H1 (cell line): ENCODE data around the gene CERS1.

Experiments used
- BACH1 ChIP-seq: IDR thresholded peaks from 2 replicates; pipeline ENCODE4 v1.6.1; 2012; ENCODE audit warnings: low read length, improper control_type of control experiment
- CREB1 ChIP-seq: IDR thresholded peaks from 2 replicates; pipeline ENCODE4 v1.6.1; 2012; ENCODE audit warnings: inconsistent platforms
- EP300 ChIP-seq, 2 experiments: IDR thresholded peaks; 1 replicate in 1 of 2; 2 replicates in 1 of 2; pipeline ENCODE4 v1.6.1; 2011 to 2012; ENCODE audit warnings: low read depth in 2 of 2, low read length in 2 of 2, mild to moderate bottlenecking in 2 of 2, borderline replicate concordance in 1 of 2, inconsistent platforms in 1 of 2, moderate library complexity in 1 of 2
- EZH2 ChIP-seq: fragments of 200-600 bp; sonication (generic); IDR thresholded peaks from 2 replicates; pipeline ENCODE4 v1.7.1; 2012; ENCODE audit warnings: low read depth, mild to moderate bottlenecking, moderate library complexity, low read length, inconsistent platforms; ENCODE audit not compliant: severe bottlenecking
- GABPA ChIP-seq: IDR thresholded peaks from 2 replicates; pipeline ENCODE4 v1.6.1; 2011; ENCODE audit warnings: mild to moderate bottlenecking, low read length, moderate library complexity, borderline replicate concordance; ENCODE audit not compliant: insufficient read depth
- POLR2A ChIP-seq, 2 experiments: IDR thresholded peaks; 1 replicate in 1 of 2; 2 replicates in 1 of 2; pipeline ENCODE4 v1.6.1; 2011; ENCODE audit warnings: low read depth in 2 of 2, low read length in 2 of 2, mild to moderate bottlenecking in 2 of 2; ENCODE audit errors: control extremely low read depth in 1 of 2
- POLR2AphosphoS5 ChIP-seq: IDR thresholded peaks from 2 replicates; pipeline ENCODE4 v1.6.1; 2011; ENCODE audit warnings: low read depth, low read length
- RAD21 ChIP-seq, 2 experiments: IDR thresholded peaks in 1 of 2; conservative IDR thresholded peaks in 1 of 2; 2 replicates each; pipeline ENCODE4 v1.6.1; 2011; ENCODE audit warnings: low read depth in 2 of 2, low read length in 2 of 2, improper control_type of control experiment in 1 of 2, inconsistent platforms in 1 of 2, mild to moderate bottlenecking in 1 of 2, moderate library complexity in 1 of 2
- SUZ12 ChIP-seq: fragments of 200-600 bp; sonication (generic); IDR thresholded peaks from 2 replicates; pipeline ENCODE4 v1.6.1; 2012; ENCODE audit warnings: mild to moderate bottlenecking, inconsistent platforms, low read length, moderate library complexity, mixed read lengths
- TCF12 ChIP-seq: IDR thresholded peaks from 2 replicates; pipeline ENCODE4 v1.6.1; 2011; ENCODE audit warnings: low read depth, mild to moderate bottlenecking, low read length
- YY1 ChIP-seq: IDR thresholded peaks from 2 replicates; pipeline ENCODE4 v1.6.1; 2011; ENCODE audit warnings: low read depth, mild to moderate bottlenecking, low read length
- ZNF274 ChIP-seq: IDR thresholded peaks from 2 replicates; pipeline ENCODE4 v1.7.0; 2012; ENCODE audit warnings: low read length, borderline replicate concordance; ENCODE audit errors: extremely low read depth
- TF ChIP-seq, protein P1 (sequence below), 3 experiments: IDR thresholded peaks; 1 replicate in 2 of 3; 2 replicates in 1 of 3; pipeline versions ENCODE4 v1.5.1 to v1.6.1; 2011; ENCODE audit warnings: low read length in 3 of 3, mild to moderate bottlenecking in 3 of 3, inconsistent platforms in 2 of 3, low read depth in 1 of 3, moderate library complexity in 1 of 3; ENCODE audit not compliant: insufficient read depth in 1 of 3; ENCODE audit errors: control extremely low read depth in 1 of 3
- TF ChIP-seq, protein P2 (sequence below): IDR thresholded peaks from 2 replicates; pipeline ENCODE4 v1.6.1; 2012; ENCODE audit warnings: low read length, inconsistent platforms

DNA sequence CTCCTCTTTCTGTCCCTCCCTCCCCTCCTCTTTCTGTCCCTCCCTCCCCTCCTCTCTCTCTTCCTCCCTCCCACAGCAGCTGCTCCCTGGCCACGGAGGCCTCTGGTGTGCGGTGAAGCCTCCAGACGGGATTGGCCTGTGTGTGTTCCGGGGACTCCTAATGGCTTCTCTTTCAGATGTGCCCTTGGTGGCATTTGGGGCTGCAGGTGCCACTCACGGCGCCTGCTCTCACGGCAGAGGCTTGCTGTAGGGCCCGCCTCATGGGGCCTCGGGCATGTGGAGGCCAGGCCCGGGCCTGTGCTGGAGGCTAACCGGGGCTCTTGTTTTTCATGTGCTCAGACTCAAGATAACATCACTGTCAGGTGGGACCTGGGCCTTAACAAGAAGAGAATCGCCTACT, 43.3 kb downstream of the CERS1 start:
- TF ChIP-seq EZH2 (no peak), POLR2A (IDR thresholded peaks at IDR 0.05; ENCODE audit: control extremely low read depth in 1 of 2, low read depth in 2 of 2, low read length in 2 of 2) (no peak), SUZ12 (no peak), CREB1 (no peak), POLR2AphosphoS5 (no peak), GABPA (no peak), YY1 (no peak), ZNF274 (no peak), TCF12 (no peak), RAD21 (IDR thresholded peaks at IDR 0.05 in 1 of 2, conservative IDR thresholded peaks at IDR 0.05 in 1 of 2; ENCODE audit: low read depth in 2 of 2, low read length in 2 of 2) (no peak), EP300 (IDR thresholded peaks at IDR 0.05; ENCODE audit: borderline replicate concordance in 1 of 2, low read depth in 2 of 2, low read length in 2 of 2) (no peak), BACH1 (no peak)
- TF ChIP-seq, protein P1, sequence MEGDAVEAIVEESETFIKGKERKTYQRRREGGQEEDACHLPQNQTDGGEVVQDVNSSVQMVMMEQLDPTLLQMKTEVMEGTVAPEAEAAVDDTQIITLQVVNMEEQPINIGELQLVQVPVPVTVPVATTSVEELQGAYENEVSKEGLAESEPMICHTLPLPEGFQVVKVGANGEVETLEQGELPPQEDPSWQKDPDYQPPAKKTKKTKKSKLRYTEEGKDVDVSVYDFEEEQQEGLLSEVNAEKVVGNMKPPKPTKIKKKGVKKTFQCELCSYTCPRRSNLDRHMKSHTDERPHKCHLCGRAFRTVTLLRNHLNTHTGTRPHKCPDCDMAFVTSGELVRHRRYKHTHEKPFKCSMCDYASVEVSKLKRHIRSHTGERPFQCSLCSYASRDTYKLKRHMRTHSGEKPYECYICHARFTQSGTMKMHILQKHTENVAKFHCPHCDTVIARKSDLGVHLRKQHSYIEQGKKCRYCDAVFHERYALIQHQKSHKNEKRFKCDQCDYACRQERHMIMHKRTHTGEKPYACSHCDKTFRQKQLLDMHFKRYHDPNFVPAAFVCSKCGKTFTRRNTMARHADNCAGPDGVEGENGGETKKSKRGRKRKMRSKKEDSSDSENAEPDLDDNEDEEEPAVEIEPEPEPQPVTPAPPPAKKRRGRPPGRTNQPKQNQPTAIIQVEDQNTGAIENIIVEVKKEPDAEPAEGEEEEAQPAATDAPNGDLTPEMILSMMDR (IDR thresholded peaks at IDR 0.05; ENCODE audit: control extremely low read depth in 1 of 3, insufficient read depth in 1 of 3, low read depth in 1 of 3, low read length in 3 of 3): no peak
- TF ChIP-seq, protein P2, sequence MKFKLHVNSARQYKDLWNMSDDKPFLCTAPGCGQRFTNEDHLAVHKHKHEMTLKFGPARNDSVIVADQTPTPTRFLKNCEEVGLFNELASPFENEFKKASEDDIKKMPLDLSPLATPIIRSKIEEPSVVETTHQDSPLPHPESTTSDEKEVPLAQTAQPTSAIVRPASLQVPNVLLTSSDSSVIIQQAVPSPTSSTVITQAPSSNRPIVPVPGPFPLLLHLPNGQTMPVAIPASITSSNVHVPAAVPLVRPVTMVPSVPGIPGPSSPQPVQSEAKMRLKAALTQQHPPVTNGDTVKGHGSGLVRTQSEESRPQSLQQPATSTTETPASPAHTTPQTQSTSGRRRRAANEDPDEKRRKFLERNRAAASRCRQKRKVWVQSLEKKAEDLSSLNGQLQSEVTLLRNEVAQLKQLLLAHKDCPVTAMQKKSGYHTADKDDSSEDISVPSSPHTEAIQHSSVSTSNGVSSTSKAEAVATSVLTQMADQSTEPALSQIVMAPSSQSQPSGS: no peak
